HEK293T (cell line): ENCODE measurements around the gene CDCA4.

Experiments
- ARNT ChIP-seq: fragments of 450-650 bp; IDR thresholded peaks from 2 replicates; pipeline ENCODE4 v1.6.1; 2017; ENCODE audit warnings: mild to moderate bottlenecking
- CTBP1 ChIP-seq: fragments of 450-650 bp; IDR thresholded peaks from 2 replicates; pipeline ENCODE4 v1.6.1; 2016; ENCODE audit warnings: borderline replicate concordance
- FOXK2 ChIP-seq: fragments of 450-650 bp; IDR thresholded peaks from 2 replicates; pipeline ENCODE4 v1.6.1; 2016; ENCODE audit warnings: mild to moderate bottlenecking
- FOXM1 ChIP-seq: fragments of 450-650 bp; IDR thresholded peaks from 2 replicates; pipeline ENCODE4 v1.6.1; 2017; ENCODE audit warnings: mild to moderate bottlenecking, borderline replicate concordance
- HDGF ChIP-seq: fragments of 450-650 bp; IDR thresholded peaks from 2 replicates; pipeline ENCODE4 v1.6.1; 2017; ENCODE audit warnings: antibody characterized with exemption, borderline replicate concordance
- LEF1 ChIP-seq: fragments of 450-650 bp; IDR thresholded peaks from 2 replicates; pipeline ENCODE4 v1.6.1; 2017; ENCODE audit warnings: mild to moderate bottlenecking, borderline replicate concordance
- SP1 ChIP-seq: fragments of 450-650 bp; IDR thresholded peaks from 2 replicates; pipeline ENCODE4 v1.6.1; 2017
- TARDBP ChIP-seq: fragments of 450-650 bp; IDR thresholded peaks from 2 replicates; pipeline ENCODE4 v1.6.1; 2016
- TF ChIP-seq, protein P1 (sequence below): fragments of 450-650 bp; IDR thresholded peaks from 2 replicates; pipeline ENCODE4 v1.6.1; 2016

DNA sequence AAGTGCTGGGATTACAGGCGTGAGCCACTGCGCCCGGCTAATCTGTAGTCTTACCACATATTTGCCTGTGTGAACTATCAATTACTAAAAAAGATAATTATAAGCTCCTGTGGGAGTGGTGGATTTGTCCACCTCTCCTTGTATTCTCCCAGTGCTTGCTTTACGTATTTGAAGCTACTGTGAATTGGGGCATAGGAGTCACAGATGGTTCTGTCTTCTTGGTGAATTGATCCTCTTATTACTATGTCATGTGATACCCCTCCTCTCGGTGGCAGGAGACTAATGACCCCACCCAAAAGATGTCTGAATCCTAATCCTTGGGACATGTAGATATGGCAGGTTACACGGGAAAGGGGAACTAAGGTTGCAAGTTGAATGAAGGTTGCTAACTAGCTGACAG is 32.5 kb upstream of the CDCA4 start:
- TF ChIP-seq HDGF = no peak
- no peak for TF ChIP-seq FOXM1
- TF ChIP-seq SP1 = no peak
- no peak for TF ChIP-seq FOXK2
- no peak for TF ChIP-seq TARDBP
- TF ChIP-seq, protein P1, sequence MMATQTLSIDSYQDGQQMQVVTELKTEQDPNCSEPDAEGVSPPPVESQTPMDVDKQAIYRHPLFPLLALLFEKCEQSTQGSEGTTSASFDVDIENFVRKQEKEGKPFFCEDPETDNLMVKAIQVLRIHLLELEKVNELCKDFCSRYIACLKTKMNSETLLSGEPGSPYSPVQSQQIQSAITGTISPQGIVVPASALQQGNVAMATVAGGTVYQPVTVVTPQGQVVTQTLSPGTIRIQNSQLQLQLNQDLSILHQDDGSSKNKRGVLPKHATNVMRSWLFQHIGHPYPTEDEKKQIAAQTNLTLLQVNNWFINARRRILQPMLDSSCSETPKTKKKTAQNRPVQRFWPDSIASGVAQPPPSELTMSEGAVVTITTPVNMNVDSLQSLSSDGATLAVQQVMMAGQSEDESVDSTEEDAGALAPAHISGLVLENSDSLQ = no peak
- no peak for TF ChIP-seq LEF1
- TF ChIP-seq ARNT = no peak
- TF ChIP-seq CTBP1 = no peak
